ENCODE measurements around the gene CDO1.

DNA sequence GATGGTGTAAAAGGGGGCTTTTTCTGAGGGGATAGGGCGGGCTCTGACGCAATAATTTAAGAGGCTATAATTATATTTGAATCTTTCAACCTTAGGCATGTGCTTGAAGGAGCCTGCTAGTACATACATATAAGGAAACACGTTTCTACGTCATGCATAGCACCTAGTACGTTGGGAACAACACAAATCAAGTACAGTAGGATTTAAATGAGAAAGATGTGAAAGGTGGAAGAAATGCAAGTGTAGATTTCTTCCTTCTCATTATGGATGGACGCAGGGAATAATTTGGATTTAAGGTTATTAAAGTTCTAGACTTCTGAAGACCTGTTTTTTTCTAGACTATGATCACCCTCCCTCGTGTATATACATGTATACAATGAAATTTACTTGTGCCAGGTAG, 927 bp upstream of the CDO1 start:
- TF ChIP-seq POLR2A (IDR thresholded peaks at IDR 0.05) (no peak), POLR2AphosphoS5 (IDR thresholded peaks at IDR 0.05) (no peak)
- TF ChIP-seq, protein P1, sequence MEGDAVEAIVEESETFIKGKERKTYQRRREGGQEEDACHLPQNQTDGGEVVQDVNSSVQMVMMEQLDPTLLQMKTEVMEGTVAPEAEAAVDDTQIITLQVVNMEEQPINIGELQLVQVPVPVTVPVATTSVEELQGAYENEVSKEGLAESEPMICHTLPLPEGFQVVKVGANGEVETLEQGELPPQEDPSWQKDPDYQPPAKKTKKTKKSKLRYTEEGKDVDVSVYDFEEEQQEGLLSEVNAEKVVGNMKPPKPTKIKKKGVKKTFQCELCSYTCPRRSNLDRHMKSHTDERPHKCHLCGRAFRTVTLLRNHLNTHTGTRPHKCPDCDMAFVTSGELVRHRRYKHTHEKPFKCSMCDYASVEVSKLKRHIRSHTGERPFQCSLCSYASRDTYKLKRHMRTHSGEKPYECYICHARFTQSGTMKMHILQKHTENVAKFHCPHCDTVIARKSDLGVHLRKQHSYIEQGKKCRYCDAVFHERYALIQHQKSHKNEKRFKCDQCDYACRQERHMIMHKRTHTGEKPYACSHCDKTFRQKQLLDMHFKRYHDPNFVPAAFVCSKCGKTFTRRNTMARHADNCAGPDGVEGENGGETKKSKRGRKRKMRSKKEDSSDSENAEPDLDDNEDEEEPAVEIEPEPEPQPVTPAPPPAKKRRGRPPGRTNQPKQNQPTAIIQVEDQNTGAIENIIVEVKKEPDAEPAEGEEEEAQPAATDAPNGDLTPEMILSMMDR (IDR thresholded peaks at IDR 0.05) = no peak
